ENCODE data around the gene SLC22A4. TPM values are rescaled to one million over a fixed set of nuclear protein-coding genes. Genes with fewer than 3 reads are reported as not detected.

Gene SLC22A4
- polyA plus RNA-seq, 1 donor from 2014 or later: 2.0 TPM

DNA sequence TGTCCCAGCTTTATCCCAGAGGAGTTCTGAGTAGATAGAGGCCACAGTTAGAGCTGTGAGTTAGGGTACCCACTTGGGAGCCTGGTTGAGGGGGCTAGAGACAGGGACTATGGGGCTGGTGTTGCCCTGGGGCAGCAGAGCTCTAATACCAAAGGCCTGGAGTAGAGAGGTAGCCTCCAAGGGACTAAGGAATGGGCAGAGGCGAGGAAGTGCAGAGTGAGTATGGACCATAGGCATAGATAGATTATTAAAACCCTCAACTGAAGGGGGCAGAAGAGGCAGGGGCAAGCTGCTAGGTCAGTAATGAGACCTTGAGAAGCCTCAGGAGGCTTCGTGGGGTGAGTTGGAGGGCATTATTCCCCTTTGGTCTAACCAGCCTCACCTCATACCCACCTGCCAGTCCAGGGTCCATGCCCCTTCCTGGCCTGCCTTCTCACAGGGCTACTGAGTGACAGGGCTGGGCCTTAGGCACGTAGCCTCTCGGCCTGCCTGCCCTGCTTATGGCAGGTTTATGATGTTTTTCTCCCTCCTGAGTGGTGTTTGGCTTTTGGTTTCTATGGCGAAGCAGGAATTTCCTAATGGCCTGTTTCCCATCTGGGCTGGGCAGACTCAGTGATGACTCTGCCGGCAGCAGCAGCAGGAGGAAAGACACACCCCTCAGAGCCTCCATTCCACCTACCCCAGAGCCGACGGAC, 28.7 kb upstream of the SLC22A4 start:
- Histone ChIP-seq H3K27me3 (ENCODE audit: insufficient read depth, low read depth, low read length) (no peaks in the 10 kb centered on the region), H3K27ac (ENCODE audit: low read length) (no peak overlapping the region), H3K9me3 (ENCODE audit: low read length) (no peaks in the 10 kb centered on the region), H3K4me3 (ENCODE audit: low read length) (no peak overlapping the region), H3K79me2 (replicated peaks; ENCODE audit: insufficient read depth, low read length) (no peaks in the 10 kb centered on the region), H3K36me3 (ENCODE audit: insufficient read depth, low read length) (no peaks in the 10 kb centered on the region), H4K20me1 (ENCODE audit: insufficient read depth) (no peaks in the 10 kb centered on the region), H3K9ac (ENCODE audit: low read length) (no peak overlapping the region), H3K9me2 (ENCODE audit: insufficient read depth, low read length) (no peaks in the 10 kb centered on the region), H3K4me2 (ENCODE audit: low read length) (no peak overlapping the region), H2AFZ (ENCODE audit: low read depth, low read length) (no peak overlapping the region), H3F3A (ENCODE audit: insufficient read depth, low read length, poor library complexity, severe bottlenecking) (no peaks in the 10 kb centered on the region)
- no peak for TF ChIP-seq EZH2 (IDR thresholded peaks at IDR 0.05; ENCODE audit: borderline replicate concordance, insufficient read depth, low read length, poor library complexity, severe bottlenecking)
- TF ChIP-seq POLR2AphosphoS5 (IDR thresholded peaks at IDR 0.05): no peak
- TF ChIP-seq, protein P1, sequence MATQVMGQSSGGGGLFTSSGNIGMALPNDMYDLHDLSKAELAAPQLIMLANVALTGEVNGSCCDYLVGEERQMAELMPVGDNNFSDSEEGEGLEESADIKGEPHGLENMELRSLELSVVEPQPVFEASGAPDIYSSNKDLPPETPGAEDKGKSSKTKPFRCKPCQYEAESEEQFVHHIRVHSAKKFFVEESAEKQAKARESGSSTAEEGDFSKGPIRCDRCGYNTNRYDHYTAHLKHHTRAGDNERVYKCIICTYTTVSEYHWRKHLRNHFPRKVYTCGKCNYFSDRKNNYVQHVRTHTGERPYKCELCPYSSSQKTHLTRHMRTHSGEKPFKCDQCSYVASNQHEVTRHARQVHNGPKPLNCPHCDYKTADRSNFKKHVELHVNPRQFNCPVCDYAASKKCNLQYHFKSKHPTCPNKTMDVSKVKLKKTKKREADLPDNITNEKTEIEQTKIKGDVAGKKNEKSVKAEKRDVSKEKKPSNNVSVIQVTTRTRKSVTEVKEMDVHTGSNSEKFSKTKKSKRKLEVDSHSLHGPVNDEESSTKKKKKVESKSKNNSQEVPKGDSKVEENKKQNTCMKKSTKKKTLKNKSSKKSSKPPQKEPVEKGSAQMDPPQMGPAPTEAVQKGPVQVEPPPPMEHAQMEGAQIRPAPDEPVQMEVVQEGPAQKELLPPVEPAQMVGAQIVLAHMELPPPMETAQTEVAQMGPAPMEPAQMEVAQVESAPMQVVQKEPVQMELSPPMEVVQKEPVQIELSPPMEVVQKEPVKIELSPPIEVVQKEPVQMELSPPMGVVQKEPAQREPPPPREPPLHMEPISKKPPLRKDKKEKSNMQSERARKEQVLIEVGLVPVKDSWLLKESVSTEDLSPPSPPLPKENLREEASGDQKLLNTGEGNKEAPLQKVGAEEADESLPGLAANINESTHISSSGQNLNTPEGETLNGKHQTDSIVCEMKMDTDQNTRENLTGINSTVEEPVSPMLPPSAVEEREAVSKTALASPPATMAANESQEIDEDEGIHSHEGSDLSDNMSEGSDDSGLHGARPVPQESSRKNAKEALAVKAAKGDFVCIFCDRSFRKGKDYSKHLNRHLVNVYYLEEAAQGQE (IDR thresholded peaks at IDR 0.05; ENCODE audit: borderline replicate concordance): no peak
- no peak for TF ChIP-seq SMC3 (conservative IDR thresholded peaks at IDR 0.05; ENCODE audit: poor library complexity)
- TF ChIP-seq MXI1 (conservative IDR thresholded peaks at IDR 0.05; ENCODE audit: poor library complexity, severe bottlenecking): no peak
- TF ChIP-seq TAF1 (IDR thresholded peaks at IDR 0.05; ENCODE audit: low read depth): no peak
- TF ChIP-seq, protein P2, sequence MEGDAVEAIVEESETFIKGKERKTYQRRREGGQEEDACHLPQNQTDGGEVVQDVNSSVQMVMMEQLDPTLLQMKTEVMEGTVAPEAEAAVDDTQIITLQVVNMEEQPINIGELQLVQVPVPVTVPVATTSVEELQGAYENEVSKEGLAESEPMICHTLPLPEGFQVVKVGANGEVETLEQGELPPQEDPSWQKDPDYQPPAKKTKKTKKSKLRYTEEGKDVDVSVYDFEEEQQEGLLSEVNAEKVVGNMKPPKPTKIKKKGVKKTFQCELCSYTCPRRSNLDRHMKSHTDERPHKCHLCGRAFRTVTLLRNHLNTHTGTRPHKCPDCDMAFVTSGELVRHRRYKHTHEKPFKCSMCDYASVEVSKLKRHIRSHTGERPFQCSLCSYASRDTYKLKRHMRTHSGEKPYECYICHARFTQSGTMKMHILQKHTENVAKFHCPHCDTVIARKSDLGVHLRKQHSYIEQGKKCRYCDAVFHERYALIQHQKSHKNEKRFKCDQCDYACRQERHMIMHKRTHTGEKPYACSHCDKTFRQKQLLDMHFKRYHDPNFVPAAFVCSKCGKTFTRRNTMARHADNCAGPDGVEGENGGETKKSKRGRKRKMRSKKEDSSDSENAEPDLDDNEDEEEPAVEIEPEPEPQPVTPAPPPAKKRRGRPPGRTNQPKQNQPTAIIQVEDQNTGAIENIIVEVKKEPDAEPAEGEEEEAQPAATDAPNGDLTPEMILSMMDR (IDR thresholded peaks at IDR 0.05; ENCODE audit: poor library complexity, severe bottlenecking): no peak
- no peak for TF ChIP-seq RAD21 (conservative IDR thresholded peaks at IDR 0.05)
- TF ChIP-seq EP300 (conservative IDR thresholded peaks at IDR 0.05; ENCODE audit: poor library complexity, severe bottlenecking): no peak

- H3K27me3 ChIP-seq (ENCODE audit: insufficient read depth, low read depth, low read length): no peaks in the 10 kb centered on the region
- no peaks in the 10 kb centered on the region for H3K36me3 ChIP-seq (ENCODE audit: insufficient read depth, low read length)
- no peak overlapping the region for H3K4me3 ChIP-seq (ENCODE audit: low read length)
- no peak overlapping the region for H3K9ac ChIP-seq (ENCODE audit: low read length)
- no peak overlapping the region for H3K27ac ChIP-seq (ENCODE audit: low read length)
- H3K79me2 ChIP-seq (replicated peaks; ENCODE audit: insufficient read depth, low read length): no peaks in the 10 kb centered on the region
- H3F3A ChIP-seq (ENCODE audit: insufficient read depth, low read length, poor library complexity, severe bottlenecking): no peaks in the 10 kb centered on the region
- no peak overlapping the region for H2AFZ ChIP-seq (ENCODE audit: low read depth, low read length)
- H4K20me1 ChIP-seq (ENCODE audit: insufficient read depth): no peaks in the 10 kb centered on the region
- H3K9me2 ChIP-seq (ENCODE audit: insufficient read depth, low read length): no peaks in the 10 kb centered on the region
- H3K4me2 ChIP-seq (ENCODE audit: low read length): no peak overlapping the region
- TF ChIP-seq EZH2 (IDR thresholded peaks at IDR 0.05; ENCODE audit: borderline replicate concordance, insufficient read depth, low read length, poor library complexity, severe bottlenecking) (no peak), SMC3 (conservative IDR thresholded peaks at IDR 0.05; ENCODE audit: poor library complexity) (no peak), POLR2AphosphoS5 (IDR thresholded peaks at IDR 0.05) (no peak), MXI1 (conservative IDR thresholded peaks at IDR 0.05; ENCODE audit: poor library complexity, severe bottlenecking) (no peak), EP300 (conservative IDR thresholded peaks at IDR 0.05; ENCODE audit: poor library complexity, severe bottlenecking) (no peak)
- TF ChIP-seq, protein P1 (IDR thresholded peaks at IDR 0.05; ENCODE audit: borderline replicate concordance): no peak
- H3K9me3 ChIP-seq (ENCODE audit: low read length): no peaks in the 10 kb centered on the region
These were observed 28.0 kb upstream of the SLC22A4 start for GRCh38 chr5:132266031-132266835.
